HepG2 (cell line): ENCODE measurements around the gene KCNQ1OT1. TPM values are rescaled to one million over a fixed set of nuclear protein-coding genes. Genes with fewer than 3 reads are reported as not detected.
A peak's percentile ranks its signal among the peaks of the same experiment; 100 is the strongest.

ENCODE experiments used
- ATAC-seq: fragments of 200-7000 bp; cut with Tn5 transposase; 3 replicates; pipeline ENCODE4 v1.9.1; 2020; ENCODE audit warnings: mild to moderate bottlenecking, moderate library complexity
- BruUV-seq: library from RNA; stranded (reverse); fragments of 400-500 nt; replicated peaks from 2 replicates; lab custom pipeline; 2021; lab: Mats Ljungman, UMichigan
- CTCF ChIA-PET: fragments of 300-600 bp; formaldehyde crosslinking; extraction: SDS; loops from one replicate; lab custom pipeline; 2021; ENCODE audit warnings: low total read pairs, inconsistent platforms, low intra/inter-chr PET ratio; lab: Yijun Ruan, JAX
- POLR2A ChIA-PET: fragments of 350-600 bp; sonication (Branson Sonifier 250); formaldehyde crosslinking; loops from one replicate; lab custom pipeline; 2020; ENCODE audit warnings: antibody characterized with exemption, inconsistent platforms; lab: Yijun Ruan, JAX
- DNase-seq: peaks from one replicate; pipeline ENCODE4 v3.0.0-alpha.2; 2015; ENCODE audit warnings: low spot score
- FAIRE-seq: peaks from 3 replicates; lab custom pipeline; 2011; peaks lifted over from hg19 to GRCh38; lab: Jason Lieb, UNC
- H2AFZ ChIP-seq: one replicate; pipeline ENCODE4 v1.6.1; 2011; ENCODE audit warnings: low read length, inconsistent platforms
- H3K27ac ChIP-seq: fragments of 300-600 bp; 3 replicates; pipeline ENCODE4 v1.8.0; 2011; ENCODE audit warnings: mixed run types, mild to moderate bottlenecking, mixed read lengths, low read length, inconsistent platforms; ENCODE audit not compliant: insufficient read depth; ENCODE audit errors: extremely low read length
- H3K27me3 ChIP-seq, 2 experiments: fragments of 200-600 bp in 1 of 2; 2 replicates in 1 of 2; 3 replicates in 1 of 2; pipeline versions ENCODE4 v1.6.0 to v1.8.0; 2011; ENCODE audit warnings: low read length in 2 of 2, mild to moderate bottlenecking in 2 of 2, moderate library complexity in 2 of 2, inconsistent platforms in 1 of 2; ENCODE audit not compliant: insufficient read depth in 2 of 2, control insufficient read depth in 1 of 2
- H3K36me3 ChIP-seq, 2 experiments: fragments of 200-600 bp in 1 of 2; replicated peaks in 1 of 2; 2 replicates in 1 of 2; 3 replicates in 1 of 2; pipeline versions ENCODE4 v1.5.1 to v1.8.0; 2011; ENCODE audit warnings: low read length in 2 of 2, inconsistent platforms in 1 of 2; ENCODE audit not compliant: insufficient read depth in 2 of 2, control insufficient read depth in 1 of 2
- H3K4me1 ChIP-seq: 2 replicates; pipeline ENCODE4 v1.5.1; 2012; ENCODE audit warnings: low read length, inconsistent platforms; ENCODE audit not compliant: insufficient read depth
- H3K4me2 ChIP-seq: 2 replicates; pipeline ENCODE4 v1.6.0; 2011; ENCODE audit warnings: low read depth, low read length, inconsistent platforms
- H3K4me3 ChIP-seq, 3 experiments: fragments of 200-600 bp in 1 of 3; sonication (generic), shearing (Covaris generic) in 1 of 3; replicated peaks in 1 of 3; 2 replicates each; pipeline ENCODE4 v1.5.1; 2011 to 2016; ENCODE audit warnings: low read length in 3 of 3, inconsistent platforms in 2 of 3, low read depth in 2 of 3, mild to moderate bottlenecking in 2 of 3, control low read depth in 1 of 3, mixed read lengths in 1 of 3; ENCODE audit not compliant: insufficient read depth in 1 of 3
- H3K79me2 ChIP-seq: one replicate; pipeline ENCODE4 v1.6.1; 2011; ENCODE audit warnings: low read length, inconsistent platforms; ENCODE audit not compliant: insufficient read depth
- H3K9ac ChIP-seq: 2 replicates; pipeline ENCODE4 v1.6.0; 2011; ENCODE audit warnings: mild to moderate bottlenecking, low read depth, low read length, inconsistent platforms; ENCODE audit not compliant: insufficient read depth
- H3K9me3 ChIP-seq: 2 replicates; pipeline ENCODE4 v1.5.1; 2012; ENCODE audit warnings: mild to moderate bottlenecking, low read length
- H4K20me1 ChIP-seq: 2 replicates; pipeline ENCODE4 v1.6.0; 2011; ENCODE audit warnings: inconsistent platforms, mild to moderate bottlenecking, low read length, moderate library complexity; ENCODE audit not compliant: insufficient read depth
- BCL6 ChIP-seq: IDR thresholded peaks from 2 replicates; pipeline ENCODE4 v1.6.1; 2016; ENCODE audit warnings: missing genetic modification reagents, missing compliant biosample characterization
- BHLHE40 ChIP-seq: IDR thresholded peaks from 2 replicates; pipeline ENCODE4 v1.6.1; 2011; ENCODE audit warnings: low read length, improper control_type of control experiment
- BORCS8-MEF2B ChIP-seq: sonication (generic); formaldehyde crosslinking; IDR thresholded peaks from 2 replicates; pipeline ENCODE4 v1.8.0; 2022; ENCODE audit warnings: mild to moderate bottlenecking, missing genetic modification reagents
- HMG20A ChIP-seq: IDR thresholded peaks from 2 replicates; pipeline ENCODE4 v1.6.1; 2016; ENCODE audit warnings: borderline replicate concordance
- HNRNPLL ChIP-seq: fragments of 200-400 bp; formaldehyde crosslinking; IDR thresholded peaks from 2 replicates; pipeline ENCODE4 v1.6.1; 2017; ENCODE audit warnings: mild to moderate bottlenecking, low read depth, low read length; ENCODE audit not compliant: poor library complexity, severe bottlenecking
- NFKB2 ChIP-seq: sonication (generic); formaldehyde crosslinking; IDR thresholded peaks from 2 replicates; pipeline ENCODE4 v1.4.0; 2020; ENCODE audit warnings: missing genetic modification reagents, borderline replicate concordance
- NPAS2 ChIP-seq: sonication (generic); formaldehyde crosslinking; IDR thresholded peaks from 2 replicates; pipeline ENCODE4 v1.8.0; 2022; ENCODE audit warnings: mild to moderate bottlenecking, missing genetic modification reagents, borderline replicate concordance
- REL ChIP-seq: sonication (generic); formaldehyde crosslinking; conservative IDR thresholded peaks from 2 replicates; pipeline ENCODE4 v1.8.0; 2022; ENCODE audit warnings: mild to moderate bottlenecking, missing genetic modification reagents, moderate library complexity
- RELA ChIP-seq: sonication (generic); formaldehyde crosslinking; IDR thresholded peaks from 2 replicates; pipeline ENCODE4 v1.4.0; 2020; ENCODE audit warnings: missing genetic modification reagents
- ZFP37 ChIP-seq: sonication (generic); formaldehyde crosslinking; IDR thresholded peaks from 2 replicates; pipeline ENCODE4 v1.4.0; 2020; ENCODE audit warnings: missing genetic modification reagents, borderline replicate concordance
- ZMYM3 ChIP-seq: sonication (generic); formaldehyde crosslinking; IDR thresholded peaks from 2 replicates; pipeline ENCODE4 v1.5.1; 2020; ENCODE audit warnings: mild to moderate bottlenecking, missing genetic modification reagents
- ZNF24 ChIP-seq: fragments of 450-650 bp; IDR thresholded peaks from 2 replicates; pipeline ENCODE4 v1.6.1; 2017; ENCODE audit warnings: antibody characterized with exemption, mild to moderate bottlenecking
- ZNF432 ChIP-seq: sonication (generic); formaldehyde crosslinking; IDR thresholded peaks from 2 replicates; pipeline ENCODE4 v1.5.0; 2020; ENCODE audit warnings: missing genetic modification reagents, mild to moderate bottlenecking, borderline replicate concordance
- ZNF607 ChIP-seq: sonication (generic); formaldehyde crosslinking; IDR thresholded peaks from 2 replicates; pipeline ENCODE4 v1.5.1; 2020; ENCODE audit warnings: missing genetic modification reagents, mild to moderate bottlenecking, borderline replicate concordance
- ZSCAN25 ChIP-seq: sonication (generic); formaldehyde crosslinking; IDR thresholded peaks from 2 replicates; pipeline ENCODE4 v1.8.0; 2022; ENCODE audit warnings: mild to moderate bottlenecking, missing genetic modification reagents
- WGBS: methylation state at CpG from one replicate; pipeline ENCODE4 v1.1.6; 2017; ENCODE audit warnings: low lambda C conversion rate; 5-methylcytosine and 5-hydroxymethylcytosine counted together
- in situ Hi-C: cut with HindIII; loops from 2 replicates; pipeline ENCODE4 v1.10.0; 2017; ENCODE audit warnings: low pct_unique_long_range_greater_than_20kb; ENCODE audit not compliant: extremely low pct_ligation_motif_present
- intact Hi-C: fragments of 100-400 bp; cut with micrococcal nuclease; formaldehyde crosslinking; loops from one replicate; pipeline ENCODE4 v1.10.0; 2022; ENCODE audit not compliant: unreplicated experiment
- polyA plus RNA-seq, 8 experiments: library from polyadenylated mRNA; depleted of rRNA in 3 of 8; stranded (reverse) in 7 of 8; unstranded in 1 of 8; fragments of >200 nt; fragmentation: Illumina TruSeq in 4 of 8; extraction: Trizol in 4 of 8; gene quantifications; 2 replicates each; pipeline versions ENCODE4 v1.2.1 to v1.2.3, GENCODE V29; 2011 to 2016; ENCODE audit warnings: low read depth in 4 of 8, missing spikeins in 1 of 8, mixed read lengths in 1 of 8; ENCODE audit not compliant: insufficient read depth in 1 of 8
- total RNA-seq, 5 experiments: library from RNA; depleted of rRNA; stranded (reverse); fragments of >200 nt; fragmentation: Illumina TruSeq; extraction: Trizol; gene quantifications; 2 replicates each; pipeline ENCODE4 v1.2.3, GENCODE V29; 2016; ENCODE audit warnings: low read depth in 1 of 5
- TF ChIP-seq, protein P1 (sequence below): sonication (generic); formaldehyde crosslinking; IDR thresholded peaks from 2 replicates; pipeline ENCODE4 v1.9.0; 2021; ENCODE audit warnings: missing genetic modification reagents, borderline replicate concordance
- TF ChIP-seq, protein P2 (sequence below): sonication (generic); formaldehyde crosslinking; IDR thresholded peaks from 2 replicates; pipeline ENCODE4 v1.5.1; 2020; ENCODE audit warnings: missing genetic modification reagents, mild to moderate bottlenecking, borderline replicate concordance
- TF ChIP-seq, protein P3 (sequence below): fragments of 450-650 bp; IDR thresholded peaks from 2 replicates; pipeline ENCODE4 v1.6.1; 2017; ENCODE audit warnings: mild to moderate bottlenecking

The KCNQ1OT1 gene
- total and polyA plus RNA-seq, 2 of the 13 experiments (the other 11 are each of a cell fraction or from before 2014, with no cell fraction given), result 1.3 to 18.9 TPM

DNA sequence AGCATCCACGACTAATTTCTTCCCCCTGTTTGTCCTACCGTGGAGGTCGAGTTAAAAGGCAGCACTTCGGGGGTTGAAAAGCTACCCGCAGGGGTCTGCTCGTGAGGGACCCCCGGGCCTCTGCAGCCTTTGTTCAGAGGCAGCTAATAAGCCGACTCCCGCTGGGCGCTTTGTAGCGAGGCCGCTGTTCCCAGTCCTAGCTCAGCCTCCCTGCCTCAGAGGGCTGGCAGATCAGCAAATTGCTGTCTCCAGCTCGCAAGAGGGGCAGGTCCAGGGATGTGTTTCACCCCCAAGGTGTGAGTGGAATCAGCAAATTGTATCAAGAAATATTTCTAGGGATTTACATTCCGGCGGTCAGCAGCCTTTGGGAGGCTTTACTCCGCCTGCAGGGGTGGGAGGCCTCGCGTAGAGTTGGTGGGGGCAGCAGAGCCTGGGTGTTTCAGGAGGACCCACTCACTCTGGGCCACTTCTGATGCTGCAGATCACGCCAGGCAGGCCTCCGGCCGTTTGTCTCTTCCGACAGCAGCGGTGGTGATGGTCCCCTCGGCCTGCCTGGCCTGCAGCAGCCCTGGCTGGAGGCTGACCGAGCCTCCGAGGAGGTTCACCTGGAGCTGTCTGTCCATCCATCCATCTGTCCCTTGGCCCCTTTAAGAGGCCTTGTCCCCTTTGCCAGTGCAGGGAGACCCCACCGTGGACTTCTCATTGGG, 21.6 kb upstream of the KCNQ1OT1 start:
- FAIRE-seq, result no peak

More for the DNA sequence above, 21.6 kb upstream of the KCNQ1OT1 start:
- Histone ChIP-seq H3K36me3 (no peaks in the 10 kb centered on the region), H3K27ac (no peak overlapping the region), H2AFZ (no peak overlapping the region), H3K79me2 (peaks cover 6% of the 10 kb centered on the region), H3K9me3 (no peaks in the 10 kb centered on the region), H3K9ac (no peak overlapping the region), H4K20me1 (no peaks in the 10 kb centered on the region), H3K4me2 (peak overlapping the region; percentile 44), H3K4me1 (peaks cover 77% of the 10 kb centered on the region), H3K27me3 (peaks cover 8 to 59% of the 10 kb centered on the region in 2 experiments; a peak in 4 of 5 replicates), H3K4me3 (peak overlapping the region in 1 of 3 experiments; percentile 20; a peak in 1 of 6 replicates)
- DNase-seq, result no peak
- POLR2A ChIA-PET, result interaction anchor here (0.7 to 7.3 kb wide), 5 partner anchors 9 to 26 kb away, joined by 3 to 88 read pairs (median 6); partner anchors contain the start of gene KCNQ1OT1
- ATAC-seq, result no peak
- no TSS peak for BruUV-seq
- 57% methylated on average over 6 of the region's 27 CpGs for WGBS
- in situ Hi-C loops (no loop called here), intact Hi-C loops (no loop called here)
- TF ChIP-seq ZFP37 (no peak), BHLHE40 (no peak), ZNF24 (no peak), BCL6 (CRISPR knock-in tag) (no peak), ZMYM3 (CRISPR knock-in tag) (no peak), ZSCAN25 (CRISPR knock-in tag) (no peak), BORCS8-MEF2B (CRISPR knock-in tag) (no peak), HMG20A (CRISPR knock-in tag) (no peak), REL (CRISPR knock-in tag) (no peak), ZNF432 (CRISPR knock-in tag) (no peak), HNRNPLL (peak; percentile 4), NFKB2 (CRISPR knock-in tag) (0 out of 2 replicates have a peak, but pooled peaks have one; percentile 36), RELA (CRISPR knock-in tag) (no peak), ZNF607 (CRISPR knock-in tag) (no peak), NPAS2 (CRISPR knock-in tag) (no peak)
- TF ChIP-seq, protein P1, sequence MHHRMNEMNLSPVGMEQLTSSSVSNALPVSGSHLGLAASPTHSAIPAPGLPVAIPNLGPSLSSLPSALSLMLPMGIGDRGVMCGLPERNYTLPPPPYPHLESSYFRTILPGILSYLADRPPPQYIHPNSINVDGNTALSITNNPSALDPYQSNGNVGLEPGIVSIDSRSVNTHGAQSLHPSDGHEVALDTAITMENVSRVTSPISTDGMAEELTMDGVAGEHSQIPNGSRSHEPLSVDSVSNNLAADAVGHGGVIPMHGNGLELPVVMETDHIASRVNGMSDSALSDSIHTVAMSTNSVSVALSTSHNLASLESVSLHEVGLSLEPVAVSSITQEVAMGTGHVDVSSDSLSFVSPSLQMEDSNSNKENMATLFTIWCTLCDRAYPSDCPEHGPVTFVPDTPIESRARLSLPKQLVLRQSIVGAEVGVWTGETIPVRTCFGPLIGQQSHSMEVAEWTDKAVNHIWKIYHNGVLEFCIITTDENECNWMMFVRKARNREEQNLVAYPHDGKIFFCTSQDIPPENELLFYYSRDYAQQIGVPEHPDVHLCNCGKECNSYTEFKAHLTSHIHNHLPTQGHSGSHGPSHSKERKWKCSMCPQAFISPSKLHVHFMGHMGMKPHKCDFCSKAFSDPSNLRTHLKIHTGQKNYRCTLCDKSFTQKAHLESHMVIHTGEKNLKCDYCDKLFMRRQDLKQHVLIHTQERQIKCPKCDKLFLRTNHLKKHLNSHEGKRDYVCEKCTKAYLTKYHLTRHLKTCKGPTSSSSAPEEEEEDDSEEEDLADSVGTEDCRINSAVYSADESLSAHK (CRISPR knock-in tag), result no peak
- TF ChIP-seq, protein P2, sequence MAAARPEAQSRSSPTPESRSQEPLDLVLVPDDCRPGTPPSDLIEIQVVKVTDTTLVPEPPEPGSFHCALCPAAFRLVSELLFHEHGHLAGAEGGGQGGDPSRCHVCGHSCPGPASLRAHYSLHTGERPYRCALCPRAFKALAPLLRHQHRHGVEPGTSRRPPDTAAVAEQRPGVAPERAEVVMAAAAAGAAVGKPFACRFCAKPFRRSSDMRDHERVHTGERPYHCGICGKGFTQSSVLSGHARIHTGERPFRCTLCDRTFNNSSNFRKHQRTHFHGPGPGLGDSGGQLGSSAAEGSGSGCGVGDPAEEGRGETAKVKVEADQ (CRISPR knock-in tag), result no peak
- TF ChIP-seq, protein P3, sequence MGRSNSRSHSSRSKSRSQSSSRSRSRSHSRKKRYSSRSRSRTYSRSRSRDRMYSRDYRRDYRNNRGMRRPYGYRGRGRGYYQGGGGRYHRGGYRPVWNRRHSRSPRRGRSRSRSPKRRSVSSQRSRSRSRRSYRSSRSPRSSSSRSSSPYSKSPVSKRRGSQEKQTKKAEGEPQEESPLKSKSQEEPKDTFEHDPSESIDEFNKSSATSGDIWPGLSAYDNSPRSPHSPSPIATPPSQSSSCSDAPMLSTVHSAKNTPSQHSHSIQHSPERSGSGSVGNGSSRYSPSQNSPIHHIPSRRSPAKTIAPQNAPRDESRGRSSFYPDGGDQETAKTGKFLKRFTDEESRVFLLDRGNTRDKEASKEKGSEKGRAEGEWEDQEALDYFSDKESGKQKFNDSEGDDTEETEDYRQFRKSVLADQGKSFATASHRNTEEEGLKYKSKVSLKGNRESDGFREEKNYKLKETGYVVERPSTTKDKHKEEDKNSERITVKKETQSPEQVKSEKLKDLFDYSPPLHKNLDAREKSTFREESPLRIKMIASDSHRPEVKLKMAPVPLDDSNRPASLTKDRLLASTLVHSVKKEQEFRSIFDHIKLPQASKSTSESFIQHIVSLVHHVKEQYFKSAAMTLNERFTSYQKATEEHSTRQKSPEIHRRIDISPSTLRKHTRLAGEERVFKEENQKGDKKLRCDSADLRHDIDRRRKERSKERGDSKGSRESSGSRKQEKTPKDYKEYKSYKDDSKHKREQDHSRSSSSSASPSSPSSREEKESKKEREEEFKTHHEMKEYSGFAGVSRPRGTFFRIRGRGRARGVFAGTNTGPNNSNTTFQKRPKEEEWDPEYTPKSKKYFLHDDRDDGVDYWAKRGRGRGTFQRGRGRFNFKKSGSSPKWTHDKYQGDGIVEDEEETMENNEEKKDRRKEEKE, result no peak
- CTCF ChIA-PET, result no interaction called here
